A673 (cell line): ENCODE results near the gene EYA4.

Experiments used
- EZH2 ChIP-seq: fragments of 200-600 bp; sonication (generic); IDR thresholded peaks from 2 replicates; pipeline ENCODE4 v1.6.1; 2017; ENCODE audit warnings: borderline replicate concordance, low read depth, mild to moderate bottlenecking, mixed read lengths, antibody characterized with exemption, low read length; ENCODE audit not compliant: poor library complexity, severe bottlenecking
- TF ChIP-seq, protein P1 (sequence below): fragments of 300-800, 200-600 bp; sonication (generic); conservative IDR thresholded peaks from 2 replicates; pipeline ENCODE4 v1.5.1; 2017; ENCODE audit warnings: low read depth, mild to moderate bottlenecking, antibody characterized with exemption, low read length, moderate library complexity, mixed read lengths

DNA sequence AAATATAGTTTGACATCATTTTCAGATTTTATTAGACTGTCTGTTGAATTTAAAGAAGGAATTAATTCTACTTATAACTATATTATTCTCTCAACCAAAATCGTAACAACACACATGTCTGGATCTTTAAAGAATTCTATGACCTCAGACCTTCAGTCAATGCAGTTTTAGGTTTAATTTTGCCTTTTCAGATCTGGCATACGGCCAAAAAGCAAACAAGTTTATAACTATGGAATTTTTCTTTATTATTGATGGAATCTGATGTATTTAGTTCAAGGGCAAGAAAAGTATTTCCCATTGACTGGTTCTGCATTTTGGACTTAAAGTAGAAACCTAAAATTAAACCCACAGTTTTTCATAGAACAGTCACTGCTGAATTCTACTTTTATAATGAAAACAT lies 233.4 kb downstream of the EYA4 start:
- TF ChIP-seq, protein P1, sequence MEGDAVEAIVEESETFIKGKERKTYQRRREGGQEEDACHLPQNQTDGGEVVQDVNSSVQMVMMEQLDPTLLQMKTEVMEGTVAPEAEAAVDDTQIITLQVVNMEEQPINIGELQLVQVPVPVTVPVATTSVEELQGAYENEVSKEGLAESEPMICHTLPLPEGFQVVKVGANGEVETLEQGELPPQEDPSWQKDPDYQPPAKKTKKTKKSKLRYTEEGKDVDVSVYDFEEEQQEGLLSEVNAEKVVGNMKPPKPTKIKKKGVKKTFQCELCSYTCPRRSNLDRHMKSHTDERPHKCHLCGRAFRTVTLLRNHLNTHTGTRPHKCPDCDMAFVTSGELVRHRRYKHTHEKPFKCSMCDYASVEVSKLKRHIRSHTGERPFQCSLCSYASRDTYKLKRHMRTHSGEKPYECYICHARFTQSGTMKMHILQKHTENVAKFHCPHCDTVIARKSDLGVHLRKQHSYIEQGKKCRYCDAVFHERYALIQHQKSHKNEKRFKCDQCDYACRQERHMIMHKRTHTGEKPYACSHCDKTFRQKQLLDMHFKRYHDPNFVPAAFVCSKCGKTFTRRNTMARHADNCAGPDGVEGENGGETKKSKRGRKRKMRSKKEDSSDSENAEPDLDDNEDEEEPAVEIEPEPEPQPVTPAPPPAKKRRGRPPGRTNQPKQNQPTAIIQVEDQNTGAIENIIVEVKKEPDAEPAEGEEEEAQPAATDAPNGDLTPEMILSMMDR: no peak
- no peak for TF ChIP-seq EZH2
